KMS-11 (cell line): Measurements from ENCODE around the gene UBXN4.

Source experiments
- H2AFZ ChIP-seq: fragments of 200-600 bp; sonication (generic); 2 replicates; pipeline ENCODE4 v1.6.1; 2016; ENCODE audit warnings: antibody characterized with exemption, mixed run types, low read depth
- H3K27ac ChIP-seq: fragments of 200-600 bp; sonication (generic); 2 replicates; pipeline ENCODE4 v1.6.1; 2016; ENCODE audit warnings: mild to moderate bottlenecking, mixed run types
- H3K27me3 ChIP-seq: fragments of 200-600 bp; sonication (generic); 2 replicates; pipeline ENCODE4 v1.6.1; 2017; ENCODE audit warnings: mild to moderate bottlenecking, low read depth, mixed run types, moderate library complexity; ENCODE audit not compliant: insufficient read depth
- H3K36me3 ChIP-seq: fragments of 200-600 bp; sonication (generic); 2 replicates; pipeline ENCODE4 v1.6.1; 2017; ENCODE audit warnings: mild to moderate bottlenecking, mixed run types; ENCODE audit not compliant: insufficient read depth
- H3K4me1 ChIP-seq: fragments of 200-600 bp; sonication (generic); 2 replicates; pipeline ENCODE4 v1.6.1; 2016; ENCODE audit warnings: mild to moderate bottlenecking, low read depth, mixed run types; ENCODE audit not compliant: poor library complexity, severe bottlenecking
- H3K4me2 ChIP-seq: fragments of 200-600 bp; sonication (generic); 2 replicates; pipeline ENCODE4 v1.7.0; 2016; ENCODE audit warnings: mild to moderate bottlenecking, mixed run types
- H3K4me3 ChIP-seq: fragments of 200-600 bp; sonication (generic); IDR thresholded peaks from 2 replicates; pipeline ENCODE4 v1.6.1; 2017; ENCODE audit warnings: low read depth, low read length, mixed read lengths; ENCODE audit not compliant: insufficient read depth
- H3K79me2 ChIP-seq: fragments of 200-600 bp; sonication (generic); 2 replicates; pipeline ENCODE4 v1.6.1; 2016; ENCODE audit warnings: low read depth, mixed run types; ENCODE audit not compliant: insufficient read depth
- H3K9ac ChIP-seq: fragments of 200-600 bp; sonication (generic); 2 replicates; pipeline ENCODE4 v1.6.1; 2016; ENCODE audit warnings: mild to moderate bottlenecking, mixed run types
- H4K20me1 ChIP-seq: fragments of 200-600 bp; sonication (generic); 2 replicates; pipeline ENCODE4 v1.6.1; 2016; ENCODE audit warnings: mild to moderate bottlenecking, mixed run types; ENCODE audit not compliant: insufficient read depth
- CTCF ChIP-seq: fragments of 200-600 bp; sonication (generic); conservative IDR thresholded peaks from 2 replicates; pipeline ENCODE4 v1.6.1; 2017; ENCODE audit warnings: low read depth, mild to moderate bottlenecking, antibody characterized with exemption, low read length, moderate library complexity, mixed read lengths

The UBXN4 gene

GRCh38 chr2:135744760-135745314, 3.2 kb downstream of the UBXN4 start:
- H3K27me3 ChIP-seq, result no peaks in the 10 kb centered on the region
- no peak overlapping the region for H3K27ac ChIP-seq
- H3K4me3 ChIP-seq, result no peak overlapping the region
- no peak overlapping the region; the same call in 1 of the 2 replicates for H3K4me2 ChIP-seq
- TF ChIP-seq CTCF, result 0 out of 2 replicates have a peak, but pooled peaks have one; percentile 20
- no peaks in the 10 kb centered on the region for H3K36me3 ChIP-seq
- H3K79me2 ChIP-seq, result peaks cover 52% of the 10 kb centered on the region
- peaks cover 9% of the 10 kb centered on the region for H3K4me1 ChIP-seq
- H2AFZ ChIP-seq, result no peak overlapping the region
- H3K9ac ChIP-seq, result no peak overlapping the region
- no peaks in the 10 kb centered on the region for H4K20me1 ChIP-seq

- peaks cover 52% of the 10 kb centered on the region for H3K79me2 ChIP-seq
- TF ChIP-seq CTCF, result no peak
- no peak overlapping the region for H3K27ac ChIP-seq
- no peaks in the 10 kb centered on the region for H3K36me3 ChIP-seq
- H4K20me1 ChIP-seq, result no peaks in the 10 kb centered on the region
- no peak overlapping the region for H2AFZ ChIP-seq
- H3K4me1 ChIP-seq, result peaks cover 9% of the 10 kb centered on the region
- H3K4me3 ChIP-seq, result no peak overlapping the region
- no peak overlapping the region for H3K4me2 ChIP-seq
- no peak overlapping the region for H3K9ac ChIP-seq
- H3K27me3 ChIP-seq, result no peaks in the 10 kb centered on the region
Observed at GRCh38 chr2:135745545-135745944, 3.9 kb downstream of the UBXN4 start.

- Histone ChIP-seq H3K27ac (no peak overlapping the region), H2AFZ (no peak overlapping the region), H3K4me3 (no peak overlapping the region), H3K36me3 (no peaks in the 10 kb centered on the region), H3K79me2 (no peaks in the 10 kb centered on the region), H3K27me3 (no peaks in the 10 kb centered on the region), H3K4me2 (no peak overlapping the region), H3K9ac (no peak overlapping the region), H4K20me1 (no peaks in the 10 kb centered on the region), H3K4me1 (no peaks in the 10 kb centered on the region)
- no peak for TF ChIP-seq CTCF
Observed at GRCh38 chr2:135755573-135755972, 13.9 kb downstream of the UBXN4 start.

- H3K79me2 ChIP-seq, result no peaks in the 10 kb centered on the region
- no peak for TF ChIP-seq CTCF
- no peaks in the 10 kb centered on the region for H3K36me3 ChIP-seq
Observed at GRCh38 chr2:135756692-135757091, 15.0 kb downstream of the UBXN4 start.

More at GRCh38 chr2:135756692-135757091, 15.0 kb downstream of the UBXN4 start:
- H3K4me2 ChIP-seq, result no peak overlapping the region
- H3K4me3 ChIP-seq, result no peak overlapping the region
- no peak overlapping the region for H3K9ac ChIP-seq
- no peak overlapping the region for H3K27ac ChIP-seq
- no peaks in the 10 kb centered on the region for H3K4me1 ChIP-seq
- no peak overlapping the region for H2AFZ ChIP-seq
- H4K20me1 ChIP-seq, result no peaks in the 10 kb centered on the region
- no peaks in the 10 kb centered on the region for H3K27me3 ChIP-seq
